NAMALWA (cell line): ENCODE data around the gene PPP3CA.
A peak's percentile ranks its signal among the peaks of the same experiment; 100 is the strongest.

ENCODE experiments used
- DNase-seq: peaks from one replicate; pipeline ENCODE4 v3.0.0-alpha.2; 2015; ENCODE audit warnings: low spot score

The PPP3CA gene

GRCh38 chr4:101347267-101347556 is at the start of gene PPP3CA:
TSS of gene PPP3CA (minus strand) at chr4:101347526.
- no peak for DNase-seq

GRCh38 chr4:101393256-101393655 is 45.9 kb upstream of the PPP3CA start:
- no peak for DNase-seq

GRCh38 chr4:101370663-101371210 is 23.4 kb upstream of the PPP3CA start:
- no peak for DNase-seq

- no peak for DNase-seq
Measured at GRCh38 chr4:101367201-101367600, 19.9 kb upstream of the PPP3CA start.

- DNase-seq, result no peak
Measured at GRCh38 chr4:101366331-101366730, 19.0 kb upstream of the PPP3CA start.

- no peak for DNase-seq
Measured at GRCh38 chr4:101357751-101358150, 10.4 kb upstream of the PPP3CA start.

- no peak for DNase-seq
Measured at GRCh38 chr4:101356928-101357327, 9.6 kb upstream of the PPP3CA start.

GRCh38 chr4:101355767-101356702 is 8.7 kb upstream of the PPP3CA start:
- DNase-seq, result no peak

- peak; percentile 63 for DNase-seq
Measured at GRCh38 chr4:101355246-101355645, 7.9 kb upstream of the PPP3CA start.

- DNase-seq, result no peak
Measured at GRCh38 chr4:101349801-101350064, 2.4 kb upstream of the PPP3CA start.

GRCh38 chr4:101348995-101349800 is 1.9 kb upstream of the PPP3CA start:
- no peak for DNase-seq

GRCh38 chr4:101348367-101348827 is 1.1 kb upstream of the PPP3CA start:
- no peak for DNase-seq

- DNase-seq, result peak; percentile 96
Measured at GRCh38 chr4:101347557-101348366, 436 bp upstream of the PPP3CA start.

- peak; percentile 73 for DNase-seq
Measured at GRCh38 chr4:101346351-101347266, 717 bp downstream of the PPP3CA start.

- DNase-seq, result peak; percentile 73
Measured at GRCh38 chr4:101345596-101346350, 1.6 kb downstream of the PPP3CA start.

GRCh38 chr4:101345271-101345595 is 2.1 kb downstream of the PPP3CA start:
- peak; percentile 67 for DNase-seq

GRCh38 chr4:101339332-101339731 is 8.0 kb downstream of the PPP3CA start:
- no peak for DNase-seq

- DNase-seq, result no peak
Measured at GRCh38 chr4:101337688-101338087, 9.6 kb downstream of the PPP3CA start.

- no peak for DNase-seq
Measured at GRCh38 chr4:101334963-101335572, 12.3 kb downstream of the PPP3CA start.

GRCh38 chr4:101332424-101332823 is 14.9 kb downstream of the PPP3CA start:
- DNase-seq, result no peak
